C4-2B (cell line): ENCODE results near the gene SRBD1.

Experiments used
- H3K27ac ChIP-seq: fragments of 450-650 bp; 2 replicates; pipeline ENCODE4 v1.5.1; 2017
- CTCF ChIP-seq: fragments of 450-650 bp; conservative IDR thresholded peaks from 2 replicates; pipeline ENCODE4 v1.5.1; 2017; ENCODE audit warnings: mild to moderate bottlenecking
- ZFX ChIP-seq: fragments of 450-650 bp; IDR thresholded peaks from 2 replicates; pipeline ENCODE4 v1.6.1; 2017

Gene SRBD1

GRCh38 chr2:45415534-45416123, 195.4 kb downstream of the SRBD1 start:
- H3K27ac ChIP-seq: no peak overlapping the region
- TF ChIP-seq CTCF: no peak
- no peak for TF ChIP-seq ZFX

GRCh38 chr2:45412754-45413379, 198.2 kb downstream of the SRBD1 start:
- H3K27ac ChIP-seq: no peak overlapping the region
- no peak for TF ChIP-seq ZFX
- no peak for TF ChIP-seq CTCF

- H3K27ac ChIP-seq: no peak overlapping the region
- no peak for TF ChIP-seq CTCF
- no peak for TF ChIP-seq ZFX
Observed at GRCh38 chr2:45409677-45410076, 201.4 kb downstream of the SRBD1 start.

GRCh38 chr2:45406621-45407020, 204.4 kb downstream of the SRBD1 start:
- H3K27ac ChIP-seq: no peak overlapping the region
- no peak for TF ChIP-seq CTCF
- no peak for TF ChIP-seq ZFX

- no peak overlapping the region for H3K27ac ChIP-seq
- TF ChIP-seq ZFX: no peak
- no peak for TF ChIP-seq CTCF
Observed at GRCh38 chr2:45404807-45405297, 206.2 kb downstream of the SRBD1 start.

- TF ChIP-seq ZFX: no peak
- TF ChIP-seq CTCF: no peak
- no peak overlapping the region for H3K27ac ChIP-seq
Observed at GRCh38 chr2:45403036-45403435, 208.0 kb downstream of the SRBD1 start.

- no peak overlapping the region for H3K27ac ChIP-seq
- no peak for TF ChIP-seq CTCF
- TF ChIP-seq ZFX: no peak
Observed at GRCh38 chr2:45401431-45401922, 209.6 kb downstream of the SRBD1 start.
